Measurements from ENCODE around the gene ZDHHC8.

- TF ChIP-seq CTCF (IDR thresholded peaks at IDR 0.05; ENCODE audit: borderline replicate concordance, extremely low read depth, low read length, poor library complexity, severe bottlenecking) (no peak), EZH2 (IDR thresholded peaks at IDR 0.05; ENCODE audit: borderline replicate concordance, low read depth, low read length, severe bottlenecking) (no peak)
Measured at GRCh38 chr22:20181884-20182236, 50.3 kb downstream of the ZDHHC8 start.
